ENCODE data around the gene INTS15.

DNA sequence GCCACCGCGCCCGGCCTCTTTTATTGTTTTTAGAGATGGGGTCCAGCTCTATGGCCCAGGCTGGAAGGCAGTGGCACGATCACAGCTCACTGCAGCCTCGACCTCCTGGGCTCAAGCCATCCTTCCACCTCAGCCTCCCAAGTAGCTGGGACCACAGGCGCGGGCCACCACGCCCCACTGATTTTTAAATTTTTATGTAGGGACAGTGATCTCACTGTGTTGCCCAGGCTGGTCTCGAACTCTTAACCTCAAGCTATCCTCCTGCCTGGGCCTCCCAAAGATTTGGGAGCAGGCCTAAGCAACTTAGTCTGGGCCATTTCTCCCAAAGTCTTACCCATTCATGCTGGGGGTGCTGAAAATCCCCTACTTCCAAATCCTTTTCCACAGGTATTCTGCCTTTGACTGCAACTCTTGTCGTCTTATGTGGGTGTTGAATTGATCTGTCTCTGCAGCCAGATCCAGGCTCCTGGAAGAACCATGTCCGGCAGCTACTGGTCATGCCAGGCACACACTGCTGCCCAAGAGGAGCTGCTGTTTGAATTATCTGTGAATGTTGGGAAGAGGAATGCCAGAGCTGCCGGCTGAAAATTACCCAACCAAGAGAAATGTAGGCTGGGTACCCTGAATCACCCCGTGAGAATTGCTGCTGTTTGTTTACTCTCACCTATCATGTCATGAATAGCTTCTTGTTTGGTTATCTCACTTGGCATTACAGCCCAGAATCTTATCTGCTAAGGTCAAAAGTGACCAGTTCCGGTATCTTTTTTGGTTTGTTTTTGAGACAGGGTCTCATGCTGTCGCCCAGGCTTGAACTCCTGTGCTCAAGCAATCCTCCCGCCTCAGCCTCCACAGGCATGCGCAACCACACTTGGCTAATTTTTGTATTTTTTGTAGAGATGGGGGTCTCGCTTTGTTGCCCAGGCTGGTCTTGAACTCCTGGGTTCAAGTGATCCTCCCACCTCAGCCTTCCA lies 11.4 kb upstream of the INTS15 start:
- TF ChIP-seq POLR2A (IDR thresholded peaks at IDR 0.05), result no peak
- TF ChIP-seq, protein P1, sequence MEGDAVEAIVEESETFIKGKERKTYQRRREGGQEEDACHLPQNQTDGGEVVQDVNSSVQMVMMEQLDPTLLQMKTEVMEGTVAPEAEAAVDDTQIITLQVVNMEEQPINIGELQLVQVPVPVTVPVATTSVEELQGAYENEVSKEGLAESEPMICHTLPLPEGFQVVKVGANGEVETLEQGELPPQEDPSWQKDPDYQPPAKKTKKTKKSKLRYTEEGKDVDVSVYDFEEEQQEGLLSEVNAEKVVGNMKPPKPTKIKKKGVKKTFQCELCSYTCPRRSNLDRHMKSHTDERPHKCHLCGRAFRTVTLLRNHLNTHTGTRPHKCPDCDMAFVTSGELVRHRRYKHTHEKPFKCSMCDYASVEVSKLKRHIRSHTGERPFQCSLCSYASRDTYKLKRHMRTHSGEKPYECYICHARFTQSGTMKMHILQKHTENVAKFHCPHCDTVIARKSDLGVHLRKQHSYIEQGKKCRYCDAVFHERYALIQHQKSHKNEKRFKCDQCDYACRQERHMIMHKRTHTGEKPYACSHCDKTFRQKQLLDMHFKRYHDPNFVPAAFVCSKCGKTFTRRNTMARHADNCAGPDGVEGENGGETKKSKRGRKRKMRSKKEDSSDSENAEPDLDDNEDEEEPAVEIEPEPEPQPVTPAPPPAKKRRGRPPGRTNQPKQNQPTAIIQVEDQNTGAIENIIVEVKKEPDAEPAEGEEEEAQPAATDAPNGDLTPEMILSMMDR (IDR thresholded peaks at IDR 0.05), result no peak
